GM20000 (cell line): ENCODE data around the gene ALX3.

Source experiments
- DNase-seq: peaks from one replicate; pipeline ENCODE4 v3.0.0; 2012; ENCODE audit warnings: low spot score
- CTCF ChIP-seq: IDR thresholded peaks from 2 replicates; pipeline ENCODE4 v1.5.1; 2012; ENCODE audit warnings: mild to moderate bottlenecking, control low read depth; ENCODE audit errors: extremely low read depth, missing control alignments

Gene ALX3

GRCh38 chr1:110063781-110064180, 6.7 kb downstream of the ALX3 start:
- TF ChIP-seq CTCF, result no peak
- DNase-seq, result no peak

- no peak for TF ChIP-seq CTCF
- no peak for DNase-seq
Observed at GRCh38 chr1:110062612-110063011, 7.9 kb downstream of the ALX3 start.

- DNase-seq, result no peak
- TF ChIP-seq CTCF, result no peak
Observed at GRCh38 chr1:110061341-110061740, 9.1 kb downstream of the ALX3 start.

- no peak for DNase-seq
- TF ChIP-seq CTCF, result no peak
Observed at GRCh38 chr1:110060662-110061060, 9.8 kb downstream of the ALX3 start.

- DNase-seq, result peak; percentile 74
- TF ChIP-seq CTCF, result peak; percentile 78
Observed at GRCh38 chr1:110060034-110060661, 10.3 kb downstream of the ALX3 start.

- no peak for TF ChIP-seq CTCF
- no peak for DNase-seq
Observed at GRCh38 chr1:110059133-110059863, 11.2 kb downstream of the ALX3 start.

- TF ChIP-seq CTCF, result no peak
- DNase-seq, result no peak
Observed at GRCh38 chr1:110058591-110058990, 11.9 kb downstream of the ALX3 start.
